Suprapubic skin (tissue), 4 donors: ENCODE results near the gene ID2. TPM values are rescaled to one million over a fixed set of nuclear protein-coding genes. Genes with fewer than 3 reads are reported as not detected.

Experiments used
- DNase-seq, 2 donors: peaks; one replicate each; pipeline ENCODE4 v3.0.0-alpha.2; 2019; ENCODE audit warnings: low spot score in 2 of 2
- H3K27ac ChIP-seq: fragments of 200-600 bp; sonication (generic); one replicate; pipeline ENCODE4 v1.5.1; 2019
- H3K27me3 ChIP-seq: fragments of 200-600 bp; sonication (generic); one replicate; pipeline ENCODE4 v1.5.1; 2019
- H3K36me3 ChIP-seq: fragments of 200-600 bp; sonication (generic); one replicate; pipeline ENCODE4 v1.5.1; 2019
- H3K4me1 ChIP-seq: fragments of 200-600 bp; sonication (generic); one replicate; pipeline ENCODE4 v1.5.1; 2019
- H3K4me3 ChIP-seq: fragments of 200-600 bp; sonication (generic); one replicate; pipeline ENCODE4 v1.5.1; 2019; ENCODE audit warnings: mild to moderate bottlenecking
- H3K9me3 ChIP-seq: fragments of 200-600 bp; sonication (generic); one replicate; pipeline ENCODE4 v1.5.1; 2019
- EP300 ChIP-seq: sonication (generic); formaldehyde crosslinking; IDR thresholded peaks from one replicate; pipeline ENCODE4 v1.6.1; 2017; ENCODE audit warnings: antibody characterized with exemption
- POLR2A ChIP-seq, 2 donors: fragments of 450-650 bp; IDR thresholded peaks; one replicate each; pipeline ENCODE4 v1.6.1; 2017; ENCODE audit warnings: antibody characterized with exemption in 2 of 2, mild to moderate bottlenecking in 2 of 2, moderate library complexity in 2 of 2
- POLR2AphosphoS5 ChIP-seq, 3 donors: sonication (generic); formaldehyde crosslinking; IDR thresholded peaks; one replicate each; pipeline ENCODE4 v1.6.1; 2017; ENCODE audit warnings: antibody characterized with exemption in 3 of 3
- WGBS: methylation state at CpG from one replicate; pipeline ENCODE4 v1.1.5; 2018; 5-methylcytosine and 5-hydroxymethylcytosine counted together
- total RNA-seq, 4 donors: library from RNA; depleted of rRNA; stranded (reverse); fragments of >200 nt; gene quantifications; one replicate each; pipeline ENCODE4 v1.1.0, GENCODE V29; 2016
- TF ChIP-seq, protein P1 (sequence below), 2 donors: fragments of 200-600 bp in 1 of 2; fragments of 450-650 bp in 1 of 2; sonication (generic) in 1 of 2; IDR thresholded peaks; one replicate each; pipeline ENCODE4 v1.5.1; 2016 to 2019; ENCODE audit warnings: antibody characterized with exemption in 2 of 2, mild to moderate bottlenecking in 1 of 2, moderate library complexity in 1 of 2

ID2 gene
- total RNA-seq, 4 donors from 2014 or later = 179 to 249 (median 211) TPM

DNA sequence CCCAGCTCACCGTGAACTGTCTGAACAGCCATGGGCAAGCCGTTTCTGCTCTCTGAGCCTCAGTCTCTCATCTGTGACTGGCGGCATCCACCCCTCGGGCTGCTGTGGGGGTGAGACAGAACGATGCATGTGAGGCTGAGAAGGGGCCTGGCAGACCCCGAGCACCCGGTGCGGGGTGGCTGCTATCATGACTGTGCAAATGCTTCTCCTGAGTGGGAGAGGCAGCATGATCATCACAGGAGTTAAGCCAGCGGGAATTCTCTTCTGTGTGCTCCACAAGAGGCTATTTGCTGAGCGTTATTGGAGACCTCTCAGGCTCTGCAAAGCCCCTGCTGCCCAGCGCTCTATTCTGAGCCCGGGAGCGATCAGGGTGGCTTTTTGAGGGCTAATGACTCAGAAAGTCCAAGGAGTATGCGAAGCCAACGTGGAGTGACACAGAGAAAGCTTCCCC lies 45.8 kb upstream of the ID2 start:
- H3K27ac ChIP-seq = no peak overlapping the region
- no peak overlapping the region for H3K4me3 ChIP-seq
- no peaks in the 10 kb centered on the region for H3K27me3 ChIP-seq
- H3K36me3 ChIP-seq = no peaks in the 10 kb centered on the region
- 92% methylated on average over 15 of the region's 15 CpGs for WGBS
- H3K4me1 ChIP-seq = no peaks in the 10 kb centered on the region
- no peak for TF ChIP-seq POLR2A (IDR thresholded peaks at IDR 0.05)
- no peak for TF ChIP-seq EP300
- TF ChIP-seq POLR2AphosphoS5 (IDR thresholded peaks at IDR 0.05) = no peak
- TF ChIP-seq, protein P1, sequence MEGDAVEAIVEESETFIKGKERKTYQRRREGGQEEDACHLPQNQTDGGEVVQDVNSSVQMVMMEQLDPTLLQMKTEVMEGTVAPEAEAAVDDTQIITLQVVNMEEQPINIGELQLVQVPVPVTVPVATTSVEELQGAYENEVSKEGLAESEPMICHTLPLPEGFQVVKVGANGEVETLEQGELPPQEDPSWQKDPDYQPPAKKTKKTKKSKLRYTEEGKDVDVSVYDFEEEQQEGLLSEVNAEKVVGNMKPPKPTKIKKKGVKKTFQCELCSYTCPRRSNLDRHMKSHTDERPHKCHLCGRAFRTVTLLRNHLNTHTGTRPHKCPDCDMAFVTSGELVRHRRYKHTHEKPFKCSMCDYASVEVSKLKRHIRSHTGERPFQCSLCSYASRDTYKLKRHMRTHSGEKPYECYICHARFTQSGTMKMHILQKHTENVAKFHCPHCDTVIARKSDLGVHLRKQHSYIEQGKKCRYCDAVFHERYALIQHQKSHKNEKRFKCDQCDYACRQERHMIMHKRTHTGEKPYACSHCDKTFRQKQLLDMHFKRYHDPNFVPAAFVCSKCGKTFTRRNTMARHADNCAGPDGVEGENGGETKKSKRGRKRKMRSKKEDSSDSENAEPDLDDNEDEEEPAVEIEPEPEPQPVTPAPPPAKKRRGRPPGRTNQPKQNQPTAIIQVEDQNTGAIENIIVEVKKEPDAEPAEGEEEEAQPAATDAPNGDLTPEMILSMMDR (IDR thresholded peaks at IDR 0.05) = no peak
- no peaks in the 10 kb centered on the region for H3K9me3 ChIP-seq
- peak in 1 of 2 donors; percentile 48 for DNase-seq

DNA sequence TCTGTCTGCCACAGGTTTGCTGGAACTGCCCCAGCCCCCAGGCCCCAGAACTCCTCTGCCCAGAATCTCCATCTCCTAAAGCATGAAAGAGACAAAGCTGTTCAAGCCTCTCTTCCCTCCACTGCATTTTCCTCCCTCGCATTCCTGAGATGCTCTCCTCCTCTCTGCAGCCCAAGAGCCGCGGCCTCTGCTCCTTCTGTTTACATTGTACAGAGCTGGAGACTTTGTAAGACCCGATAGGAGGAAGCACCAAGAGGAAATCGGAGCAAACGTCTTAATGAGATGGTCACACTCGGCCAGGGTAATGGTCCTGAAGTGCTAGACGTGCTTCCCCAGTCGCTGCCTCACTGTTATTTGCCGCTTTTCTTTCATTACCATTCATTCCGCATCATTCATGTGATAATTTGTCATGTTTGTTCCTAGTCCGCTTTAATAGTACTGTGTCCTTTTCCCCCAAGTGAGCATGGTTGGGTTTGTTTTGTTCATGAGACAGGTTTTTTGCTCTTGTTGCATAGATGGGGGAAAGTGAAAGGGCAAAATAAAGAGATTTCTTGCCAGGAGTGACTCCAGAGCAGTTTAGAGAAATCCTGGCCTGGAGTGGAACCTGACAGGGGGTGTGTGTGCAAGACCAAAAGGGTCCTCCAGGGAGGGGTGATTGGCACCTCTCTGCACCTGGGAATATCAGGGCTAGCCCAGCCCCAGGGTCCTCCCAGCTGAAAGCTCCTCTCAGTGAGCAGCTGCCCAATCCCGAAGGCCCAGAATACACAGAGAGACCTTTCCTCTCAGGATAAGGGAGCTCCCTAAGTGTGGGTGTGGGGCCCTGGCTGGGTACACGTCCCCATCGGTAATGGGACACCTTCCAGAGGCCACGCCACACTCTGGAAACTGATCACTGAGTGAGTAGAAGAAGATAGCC lies 44.9 kb upstream of the ID2 start:
- no peaks in the 10 kb centered on the region for H3K27me3 ChIP-seq
- no peaks in the 10 kb centered on the region for H3K36me3 ChIP-seq
- no peak overlapping the region for H3K4me3 ChIP-seq
- H3K4me1 ChIP-seq = no peaks in the 10 kb centered on the region
- no peaks in the 10 kb centered on the region for H3K9me3 ChIP-seq
- H3K27ac ChIP-seq = no peak overlapping the region
- DNase-seq = peak in 1 of 2 donors; percentile 37
- TF ChIP-seq, protein P1 (IDR thresholded peaks at IDR 0.05) = no peak
- TF ChIP-seq POLR2A (IDR thresholded peaks at IDR 0.05) (no peak), POLR2AphosphoS5 (IDR thresholded peaks at IDR 0.05) (no peak), EP300 (no peak)
- WGBS = 54% methylated on average over 16 of the region's 16 CpGs

DNA sequence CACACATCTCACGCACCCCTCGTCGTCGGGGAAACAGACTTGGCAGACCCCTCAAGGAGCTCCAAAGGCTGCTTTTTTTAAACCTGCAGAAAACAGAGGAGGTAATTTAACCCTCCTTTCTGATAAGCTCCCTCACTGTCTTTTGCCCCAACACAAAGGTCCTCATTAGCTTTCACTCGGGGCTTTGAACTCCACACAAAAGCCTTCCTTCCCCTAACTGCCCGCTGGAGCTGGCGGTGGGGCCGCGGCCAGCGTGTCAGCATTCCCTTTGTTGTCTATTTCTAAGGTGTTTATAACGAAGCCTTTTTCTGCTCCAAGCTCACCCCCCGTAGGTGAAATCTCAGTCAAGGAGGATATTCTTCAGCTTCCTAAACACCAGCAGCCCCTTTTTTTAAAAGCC lies 43.5 kb upstream of the ID2 start:
- H3K4me3 ChIP-seq = no peak overlapping the region
- no peak overlapping the region for H3K27ac ChIP-seq
- no peaks in the 10 kb centered on the region for H3K27me3 ChIP-seq
- TF ChIP-seq EP300 (no peak), POLR2AphosphoS5 (IDR thresholded peaks at IDR 0.05) (no peak), POLR2A (IDR thresholded peaks at IDR 0.05) (no peak)
- TF ChIP-seq, protein P1 (IDR thresholded peaks at IDR 0.05) = no peak
- no peaks in the 10 kb centered on the region for H3K4me1 ChIP-seq
- H3K36me3 ChIP-seq = no peaks in the 10 kb centered on the region
- no peak for DNase-seq
- H3K9me3 ChIP-seq = no peaks in the 10 kb centered on the region
- WGBS = 89% methylated on average over 12 of the region's 12 CpGs

DNA sequence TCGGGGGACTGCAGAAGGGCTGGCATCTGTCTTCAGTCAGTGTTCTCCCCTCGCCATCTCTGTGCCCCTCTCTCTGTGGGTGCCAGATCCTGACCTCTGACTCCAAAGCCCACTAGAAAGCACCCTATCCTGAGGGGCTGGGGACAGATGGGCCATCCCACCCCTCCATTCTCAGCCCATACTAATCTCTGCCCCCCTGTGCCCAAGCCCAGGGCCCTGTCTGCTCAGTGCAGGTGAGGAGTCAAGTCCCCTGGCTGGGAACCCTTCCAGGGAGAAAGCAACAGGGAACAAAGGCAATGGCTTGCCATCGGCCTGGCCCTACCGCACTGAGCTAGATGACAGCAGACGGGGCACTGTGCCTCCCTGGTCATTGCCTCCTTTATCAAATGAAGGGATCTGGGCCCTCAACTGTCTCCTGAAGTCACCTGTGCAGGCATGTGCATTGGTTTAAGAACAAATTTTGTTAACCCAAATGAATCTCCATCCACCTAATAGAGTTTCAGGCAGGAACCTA lies 42.7 kb upstream of the ID2 start:
- TF ChIP-seq, protein P1 (IDR thresholded peaks at IDR 0.05) = no peak
- no peak for TF ChIP-seq POLR2AphosphoS5 (IDR thresholded peaks at IDR 0.05)
- no peak for TF ChIP-seq EP300
- TF ChIP-seq POLR2A (IDR thresholded peaks at IDR 0.05) = no peak
- WGBS = 94% methylated on average over 4 of the region's 5 CpGs
- Histone ChIP-seq H3K9me3 (no peaks in the 10 kb centered on the region), H3K27ac (no peak overlapping the region), H3K36me3 (no peaks in the 10 kb centered on the region), H3K4me3 (no peak overlapping the region), H3K4me1 (peaks cover 2% of the 10 kb centered on the region), H3K27me3 (no peaks in the 10 kb centered on the region)
- DNase-seq = peak in 1 of 2 donors; percentile 40

DNA sequence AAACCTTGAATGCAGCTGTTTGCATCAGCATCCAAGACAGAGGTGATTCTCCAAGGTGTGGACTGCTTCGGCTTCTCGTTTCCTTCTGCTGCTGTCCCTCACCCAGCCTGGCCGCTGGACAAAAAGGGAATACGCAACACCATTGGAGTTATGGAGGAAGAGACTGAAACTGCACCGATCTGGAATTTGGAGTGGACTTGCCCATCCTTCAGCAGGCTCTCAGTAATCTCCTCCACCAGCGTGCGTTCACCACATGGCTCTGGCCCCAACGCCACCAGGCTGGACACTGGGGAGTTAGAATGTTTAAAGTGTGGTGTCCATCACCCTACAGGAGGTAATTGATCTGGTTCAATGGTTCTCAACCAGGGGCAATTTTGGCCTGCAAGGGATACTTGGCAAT lies 41.4 kb upstream of the ID2 start:
- WGBS = 100% methylated on average over 4 of the region's 8 CpGs
- H3K27ac ChIP-seq = no peak overlapping the region
- no peaks in the 10 kb centered on the region for H3K9me3 ChIP-seq
- no peak for TF ChIP-seq POLR2A (IDR thresholded peaks at IDR 0.05)
- no peak for TF ChIP-seq EP300
- TF ChIP-seq, protein P1 (IDR thresholded peaks at IDR 0.05) = no peak
- no peaks in the 10 kb centered on the region for H3K36me3 ChIP-seq
- no peaks in the 10 kb centered on the region for H3K27me3 ChIP-seq
- peaks cover 7% of the 10 kb centered on the region for H3K4me1 ChIP-seq
- H3K4me3 ChIP-seq = no peak overlapping the region
- DNase-seq = peak in 1 of 2 donors; percentile 38
